HUES48 (cell line): Measurements from ENCODE around the gene CXXC5.

Source experiments
- H3K27ac ChIP-seq: one replicate; pipeline ENCODE4 v1.7.0; 2013; ENCODE audit warnings: low read depth, low read length, inconsistent platforms
- H3K27me3 ChIP-seq: 2 replicates; pipeline ENCODE4 v1.6.1; 2013; ENCODE audit warnings: mild to moderate bottlenecking, low read length; ENCODE audit not compliant: control insufficient read depth, insufficient read depth
- H3K36me3 ChIP-seq: 2 replicates; pipeline ENCODE4 v1.6.1; 2013; ENCODE audit warnings: low read length; ENCODE audit not compliant: control insufficient read depth, insufficient read depth
- H3K4me1 ChIP-seq: 2 replicates; pipeline ENCODE4 v1.6.1; 2013; ENCODE audit warnings: mild to moderate bottlenecking, low read length; ENCODE audit not compliant: control insufficient read depth, insufficient read depth
- H3K4me3 ChIP-seq: 2 replicates; pipeline ENCODE4 v1.5.1; 2013; ENCODE audit warnings: mild to moderate bottlenecking, low read depth, low read length
- H3K9ac ChIP-seq: 2 replicates; pipeline ENCODE4 v1.6.1; 2013; ENCODE audit warnings: mild to moderate bottlenecking, low read depth, low read length, moderate library complexity
- H3K9me3 ChIP-seq: 2 replicates; pipeline ENCODE4 v1.6.1; 2013; ENCODE audit warnings: low read length; ENCODE audit not compliant: control insufficient read depth, insufficient read depth

Gene CXXC5

GRCh38 chr5:139677736-139678613, 29.8 kb downstream of the CXXC5 start:
- Histone ChIP-seq H3K4me1 (peaks cover 10% of the 10 kb centered on the region), H3K36me3 (peaks cover 22% of the 10 kb centered on the region), H3K27ac (no peak overlapping the region), H3K27me3 (no peaks in the 10 kb centered on the region), H3K4me3 (no peak overlapping the region), H3K9ac (no peak overlapping the region), H3K9me3 (no peaks in the 10 kb centered on the region)

GRCh38 chr5:139678751-139679750, 30.9 kb downstream of the CXXC5 start:
- no peak overlapping the region for H3K27ac ChIP-seq
- no peaks in the 10 kb centered on the region for H3K9me3 ChIP-seq
- H3K36me3 ChIP-seq, result peaks cover 27% of the 10 kb centered on the region
- peaks cover 21% of the 10 kb centered on the region for H3K4me1 ChIP-seq
- H3K4me3 ChIP-seq, result no peak overlapping the region
- no peak overlapping the region for H3K9ac ChIP-seq
- no peaks in the 10 kb centered on the region for H3K27me3 ChIP-seq

- H3K27me3 ChIP-seq, result no peaks in the 10 kb centered on the region
- no peak overlapping the region for H3K9ac ChIP-seq
- H3K4me1 ChIP-seq, result peaks cover 34% of the 10 kb centered on the region
- no peak overlapping the region for H3K4me3 ChIP-seq
- H3K36me3 ChIP-seq, result peaks cover 27% of the 10 kb centered on the region
- no peak overlapping the region for H3K27ac ChIP-seq
- no peaks in the 10 kb centered on the region for H3K9me3 ChIP-seq
Observed at GRCh38 chr5:139680368-139681111, 32.4 kb downstream of the CXXC5 start.

- Histone ChIP-seq H3K9ac (no peak overlapping the region), H3K4me1 (peaks cover 39% of the 10 kb centered on the region), H3K27ac (no peak overlapping the region), H3K9me3 (no peaks in the 10 kb centered on the region), H3K4me3 (no peak overlapping the region), H3K36me3 (peaks cover 27% of the 10 kb centered on the region), H3K27me3 (no peaks in the 10 kb centered on the region)
Observed at GRCh38 chr5:139681112-139681458, 32.9 kb downstream of the CXXC5 start.

- H3K27ac ChIP-seq, result no peak overlapping the region
- H3K36me3 ChIP-seq, result peaks cover 27% of the 10 kb centered on the region
- no peaks in the 10 kb centered on the region for H3K9me3 ChIP-seq
- no peak overlapping the region for H3K4me3 ChIP-seq
- no peak overlapping the region for H3K9ac ChIP-seq
- H3K4me1 ChIP-seq, result peaks cover 43% of the 10 kb centered on the region
- no peaks in the 10 kb centered on the region for H3K27me3 ChIP-seq
Observed at GRCh38 chr5:139681466-139681865, 33.3 kb downstream of the CXXC5 start.

GRCh38 chr5:139682016-139682975, 34.1 kb downstream of the CXXC5 start:
- Histone ChIP-seq H3K36me3 (peaks cover 27% of the 10 kb centered on the region), H3K27ac (no peak overlapping the region), H3K9me3 (no peaks in the 10 kb centered on the region), H3K27me3 (no peaks in the 10 kb centered on the region), H3K4me3 (no peak overlapping the region), H3K4me1 (peaks cover 51% of the 10 kb centered on the region), H3K9ac (no peak overlapping the region)

GRCh38 chr5:139683295-139684271, 35.4 kb downstream of the CXXC5 start:
- no peak overlapping the region; the same call in 1 of the 2 replicates for H3K4me3 ChIP-seq
- no peaks in the 10 kb centered on the region for H3K27me3 ChIP-seq
- H3K4me1 ChIP-seq, result peaks cover 57% of the 10 kb centered on the region
- no peak overlapping the region for H3K9ac ChIP-seq
- H3K27ac ChIP-seq, result peak overlapping the region; percentile 64
- H3K36me3 ChIP-seq, result peaks cover 27% of the 10 kb centered on the region
- H3K9me3 ChIP-seq, result no peaks in the 10 kb centered on the region

- Histone ChIP-seq H3K27ac (peak overlapping the region; percentile 64), H3K9ac (no peak overlapping the region), H3K9me3 (no peaks in the 10 kb centered on the region), H3K36me3 (peaks cover 27% of the 10 kb centered on the region), H3K4me3 (no peak overlapping the region), H3K27me3 (no peaks in the 10 kb centered on the region), H3K4me1 (peaks cover 65% of the 10 kb centered on the region)
Observed at GRCh38 chr5:139684350-139684880, 36.3 kb downstream of the CXXC5 start.
